HG03196 (cell line): ENCODE data around the gene SUSD4.
"Not testable (repeated sequence)": the region's sequence is repeated elsewhere in the genome, so short reads cannot be mapped to it uniquely, and the experiment has no call there.

Experiments
- ATAC-seq: cut with Tn5 transposase; IDR thresholded peaks from one replicate; pipeline ENCODE4 v1.9.1; 2021; ENCODE audit not compliant: unreplicated experiment

Gene SUSD4

GRCh38 chr1:223363856-223364684 lies at the start of gene SUSD4:
Gene SUSD4 (minus strand): TSS chr1:223364176. CDS start chr1:223363425, 751 bp downstream.
- ATAC-seq = no peak

- no peak for ATAC-seq
These were observed 49.2 kb upstream of the SUSD4 start for GRCh38 chr1:223413216-223413615.

GRCh38 chr1:223411710-223412109 lies 47.7 kb upstream of the SUSD4 start:
- no peak for ATAC-seq

GRCh38 chr1:223411309-223411708 lies 47.3 kb upstream of the SUSD4 start:
- no peak for ATAC-seq

GRCh38 chr1:223410036-223410435 lies 46.1 kb upstream of the SUSD4 start:
- no peak for ATAC-seq

- ATAC-seq = no peak
These were observed 41.5 kb upstream of the SUSD4 start for GRCh38 chr1:223405507-223405906.

- ATAC-seq = no peak
These were observed 39.3 kb upstream of the SUSD4 start for GRCh38 chr1:223403184-223403815.

GRCh38 chr1:223402790-223403142 lies 38.8 kb upstream of the SUSD4 start:
- no peak for ATAC-seq

GRCh38 chr1:223401873-223402789 lies 38.2 kb upstream of the SUSD4 start:
- ATAC-seq = no peak

- ATAC-seq = not testable (repeated sequence)
These were observed 35.4 kb upstream of the SUSD4 start for GRCh38 chr1:223399393-223399792.

GRCh38 chr1:223394706-223395105 lies 30.7 kb upstream of the SUSD4 start:
- no peak for ATAC-seq

GRCh38 chr1:223394242-223394641 lies 30.3 kb upstream of the SUSD4 start:
- no peak for ATAC-seq

GRCh38 chr1:223393275-223394214 lies 29.6 kb upstream of the SUSD4 start, which contains the start of gene CCDC185:
Gene CCDC185 (plus strand): TSS chr1:223393415. CDS start chr1:223393476, 61 bp downstream.
- no peak for ATAC-seq

GRCh38 chr1:223390618-223391017 lies 26.6 kb upstream of the SUSD4 start:
- ATAC-seq = no peak

GRCh38 chr1:223386013-223386412 lies 22.0 kb upstream of the SUSD4 start:
- no peak for ATAC-seq

- no peak for ATAC-seq
These were observed 14.8 kb upstream of the SUSD4 start for GRCh38 chr1:223378754-223379153.

- no peak for ATAC-seq
These were observed 10.2 kb upstream of the SUSD4 start for GRCh38 chr1:223374064-223374610.

- no peak for ATAC-seq
These were observed 858 bp upstream of the SUSD4 start for GRCh38 chr1:223364685-223365382.
